Measurements from ENCODE around the gene HSD17B10. TPM values are rescaled to one million over a fixed set of nuclear protein-coding genes. Genes with fewer than 3 reads are reported as not detected.
"Not testable (repeated sequence)": the region's sequence is repeated elsewhere in the genome, so short reads cannot be mapped to it uniquely, and the experiment has no call there.

HSD17B10 gene
- total RNA-seq, 1 donor from 2014 or later: 51.6 TPM

DNA sequence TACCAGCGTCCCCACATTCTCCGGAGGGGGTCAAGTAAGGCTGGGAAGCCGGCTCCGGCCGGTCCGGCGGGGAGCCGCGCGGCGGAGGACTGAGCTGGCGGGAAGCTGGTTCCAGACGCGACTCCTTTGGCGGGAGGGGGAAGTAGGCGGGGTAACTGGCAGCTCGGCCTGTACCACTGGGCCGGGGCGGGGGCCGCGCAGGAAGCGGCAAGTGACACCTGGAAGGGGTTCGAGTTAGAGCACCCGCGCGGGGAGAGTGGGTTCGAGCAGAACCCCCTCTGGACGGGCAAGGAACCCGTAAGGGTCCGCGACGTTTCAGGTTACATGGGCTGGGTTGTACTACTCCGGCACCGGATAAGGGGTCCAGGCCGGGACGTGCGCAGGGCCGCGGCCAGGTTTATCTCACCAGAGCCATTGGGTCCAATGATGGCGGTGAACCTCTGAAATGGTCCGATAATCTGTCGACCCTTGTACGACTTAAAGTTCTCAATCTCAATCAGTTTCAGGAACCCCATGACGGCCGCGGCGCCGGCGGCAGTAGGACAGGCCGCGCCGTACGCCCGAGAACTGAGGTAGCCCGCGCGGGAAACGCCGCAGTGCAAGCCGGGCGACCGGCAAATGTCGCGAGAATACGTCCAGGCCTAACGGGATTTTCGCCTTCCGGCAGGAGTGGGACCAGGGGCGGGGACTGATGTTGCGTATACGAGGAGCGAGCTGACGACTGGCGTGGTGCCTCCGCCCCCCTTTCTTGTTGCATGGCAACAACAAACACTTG, 11.9 kb downstream of the HSD17B10 start, which contains the start of gene SMC1A:
Gene SMC1A, minus strand, starts transcription at position 569 of the 775 bp plus-strand sequence. Its CDS starts 54 bp downstream, at position 515.
- DNase-seq: peak; percentile 97
- TF ChIP-seq CTCF (IDR thresholded peaks at IDR 0.05): no peak
- Histone ChIP-seq H3K4me3 (peak within 1 kb of the TSS; percentile 68), H3K36me3 (no peaks in the 10 kb centered on the region), H3K9me3 (no peaks in the 10 kb centered on the region), H3K4me1 (peaks cover 8% of the 10 kb centered on the region), H3K27ac (peak within 1 kb of the TSS; percentile 93), H3K27me3 (ENCODE audit: low read depth) (no peaks in the 10 kb centered on the region)
- ATAC-seq: peak; percentile 98
- intact Hi-C loops (cut with DNase I): no loop called here

GRCh38 chrX:53421772-53422085, 12.4 kb downstream of the HSD17B10 start:
- Histone ChIP-seq H3K27ac (peak overlapping the region; percentile 93), H3K27me3 (ENCODE audit: low read depth) (no peaks in the 10 kb centered on the region), H3K4me1 (peaks cover 8% of the 10 kb centered on the region), H3K4me3 (peak overlapping the region; percentile 68), H3K9me3 (no peaks in the 10 kb centered on the region), H3K36me3 (no peaks in the 10 kb centered on the region)
- no peak for DNase-seq
- intact Hi-C loops (cut with DNase I): no loop called here
- peak; percentile 44 to 56 for ATAC-seq
- no peak for TF ChIP-seq CTCF (IDR thresholded peaks at IDR 0.05)

- peaks cover 8% of the 10 kb centered on the region for H3K4me1 ChIP-seq
- H3K27ac ChIP-seq: no peak overlapping the region
- DNase-seq: no peak
- no peaks in the 10 kb centered on the region for H3K27me3 ChIP-seq (ENCODE audit: low read depth)
- H3K36me3 ChIP-seq: no peaks in the 10 kb centered on the region
- H3K9me3 ChIP-seq: no peaks in the 10 kb centered on the region
- ATAC-seq: no peak
- intact Hi-C loops (cut with DNase I): no loop called here
- peak overlapping the region; percentile 68 for H3K4me3 ChIP-seq
- TF ChIP-seq CTCF (IDR thresholded peaks at IDR 0.05): no peak
Measured at GRCh38 chrX:53421125-53421524, 13.0 kb downstream of the HSD17B10 start.

GRCh38 chrX:53420351-53420750, 13.8 kb downstream of the HSD17B10 start:
- ATAC-seq; H3K9me3 ChIP-seq; H3K27me3 ChIP-seq (ENCODE audit: low read depth); DNase-seq; H3K36me3 ChIP-seq; intact Hi-C loops (cut with DNase I); H3K4me3 ChIP-seq; H3K27ac ChIP-seq; H3K4me1 ChIP-seq: not testable (repeated sequence)

GRCh38 chrX:53412446-53412845, 21.7 kb downstream of the HSD17B10 start:
- Histone ChIP-seq H3K9me3 (no peaks in the 10 kb centered on the region), H3K4me1 (no peaks in the 10 kb centered on the region), H3K27ac (no peak overlapping the region), H3K4me3 (no peak overlapping the region), H3K36me3 (peaks cover 75% of the 10 kb centered on the region), H3K27me3 (ENCODE audit: low read depth) (no peaks in the 10 kb centered on the region)
- DNase-seq: no peak
- intact Hi-C loops (cut with DNase I): no loop called here
- no peak for ATAC-seq
- TF ChIP-seq CTCF (IDR thresholded peaks at IDR 0.05): no peak

DNA sequence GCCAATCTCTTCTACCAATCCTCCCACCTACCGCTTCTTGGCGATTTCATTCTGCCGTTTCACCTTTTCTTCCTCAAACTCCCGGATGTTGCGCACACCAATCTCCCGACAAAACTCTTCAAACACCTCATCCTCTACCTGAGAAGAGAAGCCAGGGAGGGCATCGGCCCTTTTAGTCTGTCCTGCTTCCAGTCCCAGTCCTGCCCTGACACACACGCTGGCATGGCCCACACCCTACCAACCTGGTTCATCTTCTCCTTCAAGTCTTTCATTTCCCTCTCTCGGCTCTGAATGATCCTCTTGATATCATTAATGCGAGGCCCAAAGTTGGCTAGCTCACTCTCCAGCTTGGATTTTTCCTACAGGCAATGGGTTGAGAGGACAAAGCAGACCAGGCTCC, 30.6 kb downstream of the HSD17B10 start:
- ATAC-seq (no peak), DNase-seq (no peak)
- TF ChIP-seq CTCF (IDR thresholded peaks at IDR 0.05): no peak
- intact Hi-C loops (cut with DNase I): no loop called here
- no peak overlapping the region for H3K27ac ChIP-seq
- H3K9me3 ChIP-seq: no peaks in the 10 kb centered on the region
- H3K4me3 ChIP-seq: no peak overlapping the region
- no peaks in the 10 kb centered on the region for H3K4me1 ChIP-seq
- peaks cover 98% of the 10 kb centered on the region for H3K36me3 ChIP-seq
- H3K27me3 ChIP-seq (ENCODE audit: low read depth): no peaks in the 10 kb centered on the region
